ENCODE results near the gene FCGR2B. TPM values are rescaled to one million over a fixed set of nuclear protein-coding genes. Genes with fewer than 3 reads are reported as not detected.
"Not testable (repeated sequence)": the region's sequence is repeated elsewhere in the genome, so short reads cannot be mapped to it uniquely, and the experiment has no call there.

The FCGR2B gene
- total RNA-seq, 6 experiments from 2014 or later, result not detected

DNA sequence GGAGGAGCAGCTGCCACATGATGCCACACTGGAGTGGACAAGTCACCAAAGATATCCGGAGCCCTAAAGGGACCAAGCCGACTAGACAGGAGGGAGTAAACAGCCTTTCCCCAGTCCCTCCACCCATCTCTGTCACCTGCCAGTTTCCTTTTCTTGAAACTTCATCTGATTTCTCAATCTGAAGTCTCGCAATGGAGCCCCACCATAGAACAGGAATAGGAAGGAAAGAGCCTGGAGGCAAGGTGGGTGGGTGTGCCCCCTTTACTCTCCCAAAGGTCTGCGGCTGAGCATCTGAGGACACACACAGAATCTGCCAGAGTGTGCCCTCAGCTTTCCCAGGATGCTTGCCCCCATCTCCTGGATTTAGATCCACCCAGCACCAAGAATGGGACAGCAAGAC is 31.9 kb upstream of the FCGR2B start, which contains the start of gene FCGR3B:
Gene FCGR3B (minus strand): TSS at position 101 of the 400 bp plus-strand sequence. CDS start 82 bp downstream, at position 19.
- H3K36me3 Mint-ChIP-seq (ENCODE audit: low read depth), result no peaks in the 10 kb centered on the region
- H3K9me3 Mint-ChIP-seq, result no peaks in the 10 kb centered on the region
- no peak for DNase-seq
- TF ChIP-seq, protein P1, sequence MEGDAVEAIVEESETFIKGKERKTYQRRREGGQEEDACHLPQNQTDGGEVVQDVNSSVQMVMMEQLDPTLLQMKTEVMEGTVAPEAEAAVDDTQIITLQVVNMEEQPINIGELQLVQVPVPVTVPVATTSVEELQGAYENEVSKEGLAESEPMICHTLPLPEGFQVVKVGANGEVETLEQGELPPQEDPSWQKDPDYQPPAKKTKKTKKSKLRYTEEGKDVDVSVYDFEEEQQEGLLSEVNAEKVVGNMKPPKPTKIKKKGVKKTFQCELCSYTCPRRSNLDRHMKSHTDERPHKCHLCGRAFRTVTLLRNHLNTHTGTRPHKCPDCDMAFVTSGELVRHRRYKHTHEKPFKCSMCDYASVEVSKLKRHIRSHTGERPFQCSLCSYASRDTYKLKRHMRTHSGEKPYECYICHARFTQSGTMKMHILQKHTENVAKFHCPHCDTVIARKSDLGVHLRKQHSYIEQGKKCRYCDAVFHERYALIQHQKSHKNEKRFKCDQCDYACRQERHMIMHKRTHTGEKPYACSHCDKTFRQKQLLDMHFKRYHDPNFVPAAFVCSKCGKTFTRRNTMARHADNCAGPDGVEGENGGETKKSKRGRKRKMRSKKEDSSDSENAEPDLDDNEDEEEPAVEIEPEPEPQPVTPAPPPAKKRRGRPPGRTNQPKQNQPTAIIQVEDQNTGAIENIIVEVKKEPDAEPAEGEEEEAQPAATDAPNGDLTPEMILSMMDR (IDR thresholded peaks at IDR 0.05), result no peak
- H3K27me3 Mint-ChIP-seq (ENCODE audit: insufficient read depth), result peaks cover 19% of the 10 kb centered on the region; the same call in 1 of the 2 replicates
- H3K27ac Mint-ChIP-seq, result no peak within 1 kb of the TSS
- peaks cover 8% of the 10 kb centered on the region for H3K4me1 Mint-ChIP-seq (ENCODE audit: low read depth)
- no peak within 1 kb of the TSS for H3K4me3 Mint-ChIP-seq

GRCh38 chr1:161634993-161635392 is 27.9 kb upstream of the FCGR2B start:
- not testable (repeated sequence) for H3K27ac Mint-ChIP-seq; H3K9me3 Mint-ChIP-seq; H3K4me3 Mint-ChIP-seq; H3K36me3 Mint-ChIP-seq (ENCODE audit: low read depth); DNase-seq; H3K27me3 Mint-ChIP-seq (ENCODE audit: insufficient read depth)
- H3K4me1 Mint-ChIP-seq (ENCODE audit: low read depth), result peaks cover 20% of the 10 kb centered on the region

GRCh38 chr1:161636189-161636782 is 26.7 kb upstream of the FCGR2B start:
- H3K36me3 Mint-ChIP-seq (ENCODE audit: low read depth); H3K27me3 Mint-ChIP-seq (ENCODE audit: insufficient read depth); H3K9me3 Mint-ChIP-seq: not testable (repeated sequence)
- peak; percentile 83 for DNase-seq
- Mint-ChIP-seq H3K4me1 (ENCODE audit: low read depth) (peaks cover 20% of the 10 kb centered on the region), H3K27ac (peak overlapping the region; percentile 59), H3K4me3 (peak overlapping the region; percentile 37)

- not testable (repeated sequence) for H3K4me3 Mint-ChIP-seq; H3K9me3 Mint-ChIP-seq; H3K27ac Mint-ChIP-seq; DNase-seq; H3K36me3 Mint-ChIP-seq (ENCODE audit: low read depth); H3K27me3 Mint-ChIP-seq (ENCODE audit: insufficient read depth)
- H3K4me1 Mint-ChIP-seq (ENCODE audit: low read depth), result peaks cover 20% of the 10 kb centered on the region
Observed at GRCh38 chr1:161636976-161637375, 26.0 kb upstream of the FCGR2B start.

GRCh38 chr1:161638251-161638993 is 24.5 kb upstream of the FCGR2B start:
- H3K4me3 Mint-ChIP-seq; H3K27ac Mint-ChIP-seq; DNase-seq; H3K36me3 Mint-ChIP-seq (ENCODE audit: low read depth); H3K27me3 Mint-ChIP-seq (ENCODE audit: insufficient read depth); H3K9me3 Mint-ChIP-seq: not testable (repeated sequence)
- H3K4me1 Mint-ChIP-seq (ENCODE audit: low read depth), result peaks cover 20% of the 10 kb centered on the region

DNA sequence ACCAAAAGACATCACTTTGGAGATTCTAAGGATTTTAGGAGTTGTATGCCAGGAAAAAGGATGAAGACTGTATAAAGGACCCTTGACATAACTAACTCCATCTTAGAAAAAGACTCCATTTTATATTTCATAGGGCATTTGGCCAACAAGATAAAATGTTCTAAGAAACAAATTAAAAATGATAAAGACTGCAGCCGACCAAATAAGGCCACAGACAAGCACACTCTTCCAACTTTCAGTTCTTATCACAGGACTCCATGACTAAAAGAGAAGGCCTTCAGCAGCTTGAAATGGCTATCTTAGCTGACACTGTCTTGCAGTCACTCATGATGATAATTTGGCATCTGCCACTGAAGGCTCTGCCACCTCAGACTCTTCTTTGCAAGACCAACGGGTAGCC is 23.7 kb upstream of the FCGR2B start:
- not testable (repeated sequence) for H3K9me3 Mint-ChIP-seq; H3K36me3 Mint-ChIP-seq (ENCODE audit: low read depth); H3K4me3 Mint-ChIP-seq; DNase-seq; H3K27ac Mint-ChIP-seq; H3K27me3 Mint-ChIP-seq (ENCODE audit: insufficient read depth)
- peaks cover 20% of the 10 kb centered on the region for H3K4me1 Mint-ChIP-seq (ENCODE audit: low read depth)

GRCh38 chr1:161642697-161643096 is 20.2 kb upstream of the FCGR2B start:
- not testable (repeated sequence) for H3K36me3 Mint-ChIP-seq (ENCODE audit: low read depth); H3K4me3 Mint-ChIP-seq; H3K27me3 Mint-ChIP-seq (ENCODE audit: insufficient read depth); DNase-seq; H3K27ac Mint-ChIP-seq; H3K9me3 Mint-ChIP-seq; H3K4me1 Mint-ChIP-seq (ENCODE audit: low read depth)
- TF ChIP-seq, protein P1 (IDR thresholded peaks at IDR 0.05), result peak; percentile 49

DNA sequence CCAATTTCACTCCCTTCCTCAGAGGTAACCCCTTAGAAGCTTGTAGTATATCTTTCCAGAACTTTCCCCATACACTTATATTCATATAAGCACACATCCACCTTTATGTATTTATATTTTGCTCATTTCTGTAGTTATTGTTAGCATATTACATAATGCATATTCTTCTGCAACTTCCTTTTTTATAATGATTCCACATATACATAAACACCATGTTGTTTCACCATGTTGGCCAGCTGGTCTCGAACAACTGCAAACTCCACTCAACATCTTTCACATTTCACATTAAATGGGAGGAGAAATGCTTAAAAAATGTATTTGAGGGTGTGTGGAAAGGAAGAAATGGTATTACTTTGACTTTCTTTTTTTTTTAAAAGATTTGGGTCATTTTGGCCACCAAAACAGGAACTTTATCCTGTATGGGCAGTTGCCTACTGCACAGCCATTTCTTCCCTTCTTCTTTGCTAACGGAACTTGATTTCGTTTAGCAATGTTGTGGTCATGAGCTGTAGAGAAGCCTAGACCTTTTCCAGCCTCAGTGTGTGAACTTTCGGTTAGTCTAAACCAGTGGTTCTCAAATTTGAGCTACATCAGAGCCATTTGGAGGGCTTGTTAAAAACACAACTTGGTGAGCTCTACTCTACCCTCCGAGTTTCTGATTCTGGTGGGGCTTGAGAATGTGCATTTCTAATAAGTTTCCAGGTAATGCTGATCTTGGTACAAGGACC is 19.3 kb upstream of the FCGR2B start:
- not testable (repeated sequence) for DNase-seq; H3K9me3 Mint-ChIP-seq; H3K36me3 Mint-ChIP-seq (ENCODE audit: low read depth); H3K27ac Mint-ChIP-seq; H3K4me1 Mint-ChIP-seq (ENCODE audit: low read depth); H3K4me3 Mint-ChIP-seq; H3K27me3 Mint-ChIP-seq (ENCODE audit: insufficient read depth)

- not testable (repeated sequence) for H3K9me3 Mint-ChIP-seq; H3K4me3 Mint-ChIP-seq; DNase-seq; H3K27me3 Mint-ChIP-seq (ENCODE audit: insufficient read depth); H3K36me3 Mint-ChIP-seq (ENCODE audit: low read depth); H3K4me1 Mint-ChIP-seq (ENCODE audit: low read depth); H3K27ac Mint-ChIP-seq
Observed at GRCh38 chr1:161644855-161645254, 18.1 kb upstream of the FCGR2B start.

Data from HFFc6 (cell line).